22Rv1 (cell line): ENCODE measurements around the gene SPP1.

Source experiments
- CTCF ChIP-seq: fragments of 450-650 bp; IDR thresholded peaks from 2 replicates; pipeline ENCODE4 v1.5.1; 2017; ENCODE audit warnings: mild to moderate bottlenecking
- ZFX ChIP-seq: fragments of 450-650 bp; IDR thresholded peaks from 2 replicates; pipeline ENCODE4 v1.6.1; 2017; ENCODE audit warnings: antibody characterized with exemption, borderline replicate concordance

- TF ChIP-seq CTCF (no peak), ZFX (no peak)
Observed at GRCh38 chr4:87995435-87995834, 19.9 kb downstream of the SPP1 start.
